GM12892 (cell line): ENCODE measurements around the gene SLC25A13.
"Not testable (repeated sequence)": the region's sequence is repeated elsewhere in the genome, so short reads cannot be mapped to it uniquely, and the experiment has no call there.

Experiments used
- DNase-seq: peaks from one replicate; pipeline ENCODE4 v3.0.0; 2011; ENCODE audit not compliant: insufficient read length
- FAIRE-seq: peaks from 2 replicates; lab custom pipeline; 2011; peaks lifted over from hg19 to GRCh38; lab: Jason Lieb, UNC
- POLR2A ChIP-seq: IDR thresholded peaks from 2 replicates; pipeline ENCODE4 v1.6.1; 2011; ENCODE audit warnings: low read depth, low read length, control low read depth
- POLR2AphosphoS5 ChIP-seq: IDR thresholded peaks from 2 replicates; pipeline ENCODE4 v1.6.1; 2011; ENCODE audit warnings: low read depth, low read length, control low read depth
- TAF1 ChIP-seq: IDR thresholded peaks from 2 replicates; pipeline ENCODE4 v1.6.1; 2011; ENCODE audit warnings: low read depth, mild to moderate bottlenecking, control low read depth, low read length, borderline replicate concordance

SLC25A13 gene

GRCh38 chr7:96306385-96307125, 15.3 kb downstream of the SLC25A13 start:
- TF ChIP-seq TAF1 (no peak), POLR2A (no peak), POLR2AphosphoS5 (no peak)
- DNase-seq (no peak), FAIRE-seq (no peak)

GRCh38 chr7:96305915-96306314, 16.0 kb downstream of the SLC25A13 start:
- no peak for FAIRE-seq
- no peak for DNase-seq
- TF ChIP-seq TAF1, result no peak
- TF ChIP-seq POLR2AphosphoS5, result no peak
- TF ChIP-seq POLR2A, result no peak

- no peak for TF ChIP-seq TAF1
- TF ChIP-seq POLR2AphosphoS5, result no peak
- no peak for TF ChIP-seq POLR2A
- FAIRE-seq (no peak), DNase-seq (no peak)
These were observed 17.3 kb downstream of the SLC25A13 start for GRCh38 chr7:96304573-96304972.

- TF ChIP-seq TAF1 (no peak), POLR2AphosphoS5 (no peak), POLR2A (no peak)
- FAIRE-seq, result no peak
- no peak for DNase-seq
These were observed 18.0 kb downstream of the SLC25A13 start for GRCh38 chr7:96303686-96304443.

GRCh38 chr7:96303105-96303685, 18.7 kb downstream of the SLC25A13 start:
- FAIRE-seq, result no peak
- TF ChIP-seq TAF1 (no peak), POLR2A (no peak), POLR2AphosphoS5 (no peak)
- no peak for DNase-seq

- no peak for TF ChIP-seq POLR2AphosphoS5
- no peak for TF ChIP-seq TAF1
- TF ChIP-seq POLR2A, result no peak
- FAIRE-seq, result no peak
- no peak for DNase-seq
These were observed 20.9 kb downstream of the SLC25A13 start for GRCh38 chr7:96300986-96301385.

GRCh38 chr7:96300502-96300901, 21.4 kb downstream of the SLC25A13 start:
- FAIRE-seq (no peak), DNase-seq (no peak)
- TF ChIP-seq TAF1 (no peak), POLR2A (no peak), POLR2AphosphoS5 (no peak)

GRCh38 chr7:96299496-96299895, 22.4 kb downstream of the SLC25A13 start:
- TF ChIP-seq TAF1 (no peak), POLR2AphosphoS5 (no peak), POLR2A (no peak)
- FAIRE-seq (no peak), DNase-seq (no peak)

- DNase-seq, result no peak
- no peak for FAIRE-seq
- TF ChIP-seq POLR2A (no peak), TAF1 (no peak), POLR2AphosphoS5 (no peak)
These were observed 24.0 kb downstream of the SLC25A13 start for GRCh38 chr7:96297876-96298275.

- FAIRE-seq, DNase-seq: not testable (repeated sequence)
These were observed 24.5 kb downstream of the SLC25A13 start for GRCh38 chr7:96297446-96297845.

- not testable (repeated sequence) for DNase-seq, FAIRE-seq
These were observed 28.0 kb downstream of the SLC25A13 start for GRCh38 chr7:96293911-96294310.

- TF ChIP-seq POLR2AphosphoS5 (no peak), POLR2A (no peak), TAF1 (no peak)
- DNase-seq (no peak), FAIRE-seq (no peak)
These were observed 34.3 kb downstream of the SLC25A13 start for GRCh38 chr7:96287559-96287958.
